K562 (cell line): ENCODE data around the gene AKAP13. TPM values are rescaled to one million over a fixed set of nuclear protein-coding genes. Genes with fewer than 3 reads are reported as not detected.

ENCODE experiments used
- ATAC-seq: fragments of 200-7000 bp; cut with Tn5 transposase; 3 replicates; pipeline ENCODE4 v1.9.1; 2020; ENCODE audit warnings: moderate library complexity
- BruUV-seq: library from RNA; stranded (reverse); fragments of 400-500 nt; replicated peaks from 2 replicates; lab custom pipeline; 2021; lab: Mats Ljungman, UMichigan
- CTCF ChIA-PET: fragments of 300-600 bp; formaldehyde crosslinking; extraction: SDS; loops from one replicate; lab custom pipeline; 2021; ENCODE audit warnings: low intra/inter-chr PET ratio; lab: Yijun Ruan, JAX
- POLR2A ChIA-PET: fragments of 300-600, 350-650 bp; sonication (Branson Sonifier 250); formaldehyde crosslinking; extraction: SDS; loops from one replicate; lab custom pipeline; 2021; ENCODE audit warnings: antibody characterized with exemption, inconsistent platforms; lab: Yijun Ruan, JAX
- DNase-seq, 4 experiments: peaks; one replicate each; pipeline versions ENCODE4 v3.0.0 to v3.0.0-alpha.2; 2011 to 2018; ENCODE audit warnings: low spot score in 3 of 4, mixed read lengths in 3 of 4; ENCODE audit errors: extremely low read depth in 1 of 4
- FAIRE-seq: peaks from 2 replicates; lab custom pipeline; 2011; peaks lifted over from hg19 to GRCh38; lab: Jason Lieb, UNC
- H2AFZ ChIP-seq: 2 replicates; pipeline ENCODE4 v1.6.0; 2011; ENCODE audit warnings: low read depth, low read length, control low read depth, inconsistent platforms
- H3K27ac ChIP-seq: fragments of 200-600 bp; 3 replicates; pipeline ENCODE4 v1.8.0; 2011; ENCODE audit warnings: low read depth, mild to moderate bottlenecking, control low read depth, inconsistent platforms, low read length, moderate library complexity, mixed read lengths; ENCODE audit errors: extremely low read depth
- H3K27me3 ChIP-seq, 2 experiments: fragments of 300-600 bp in 1 of 2; 2 replicates in 1 of 2; 3 replicates in 1 of 2; pipeline versions ENCODE4 v1.6.0 to v1.8.0; 2011; ENCODE audit warnings: inconsistent platforms in 2 of 2, low read length in 2 of 2, mild to moderate bottlenecking in 1 of 2, mixed read lengths in 1 of 2, moderate library complexity in 1 of 2; ENCODE audit not compliant: control insufficient read depth in 2 of 2, insufficient read depth in 2 of 2
- H3K36me3 ChIP-seq: fragments of 300-600 bp; 3 replicates; pipeline ENCODE4 v1.8.0; 2011; ENCODE audit warnings: mild to moderate bottlenecking, low read length, inconsistent platforms; ENCODE audit not compliant: control insufficient read depth, insufficient read depth
- H3K4me1 ChIP-seq, 2 experiments: fragments of 200-600 bp in 1 of 2; replicated peaks in 1 of 2; 2 replicates in 1 of 2; 3 replicates in 1 of 2; pipeline versions ENCODE4 v1.5.1 to v1.8.0; 2011; ENCODE audit warnings: inconsistent platforms in 2 of 2, low read length in 2 of 2, mild to moderate bottlenecking in 1 of 2, mixed read lengths in 1 of 2, moderate library complexity in 1 of 2; ENCODE audit not compliant: control insufficient read depth in 2 of 2, insufficient read depth in 2 of 2
- H3K4me2 ChIP-seq: 2 replicates; pipeline ENCODE4 v1.6.1; 2011; ENCODE audit warnings: low read length, control low read depth, inconsistent platforms, mixed read lengths; ENCODE audit not compliant: insufficient read depth
- H3K4me3 ChIP-seq: fragments of 200-600 bp; sonication (generic), shearing (Covaris generic); 2 replicates; pipeline ENCODE4 v1.5.1; 2016; ENCODE audit warnings: control low read depth, inconsistent platforms
- H3K79me2 ChIP-seq: fragments of 200-600 bp; 3 replicates; pipeline ENCODE4 v1.8.0; 2011; ENCODE audit warnings: low read length, inconsistent platforms; ENCODE audit not compliant: control insufficient read depth, insufficient read depth
- H3K9ac ChIP-seq, 2 experiments: 2 replicates each; pipeline versions ENCODE4 v1.6.0 to v1.6.1; 2011; ENCODE audit warnings: low read depth in 2 of 2, low read length in 2 of 2, control low read depth in 1 of 2, inconsistent platforms in 1 of 2, mild to moderate bottlenecking in 1 of 2, mixed read lengths in 1 of 2; ENCODE audit not compliant: insufficient read depth in 1 of 2
- H3K9me1 ChIP-seq: one replicate; pipeline ENCODE4 v1.6.0; 2011; ENCODE audit warnings: inconsistent platforms, mild to moderate bottlenecking, low read length, moderate library complexity; ENCODE audit not compliant: control insufficient read depth, insufficient read depth
- H3K9me3 ChIP-seq: replicated peaks from 2 replicates; pipeline ENCODE4 v1.5.1; 2011; ENCODE audit warnings: low read depth, low read length, inconsistent platforms; ENCODE audit not compliant: control insufficient read depth, insufficient read depth
- H4K20me1 ChIP-seq: replicated peaks from 2 replicates; pipeline ENCODE4 v1.6.1; 2011; ENCODE audit warnings: low read length, inconsistent platforms, mixed read lengths; ENCODE audit not compliant: control insufficient read depth, insufficient read depth
- NCOR1 ChIP-seq: fragments of 450-650 bp; IDR thresholded peaks from 2 replicates; pipeline ENCODE4 v1.6.1; 2016; ENCODE audit warnings: mild to moderate bottlenecking, moderate library complexity
- RUNX1 ChIP-seq: sonication (generic); IDR thresholded peaks from 2 replicates; pipeline ENCODE4 v1.6.1; 2016; ENCODE audit warnings: antibody characterized with exemption, low read depth
- TAF15 ChIP-seq: fragments of 200-400 bp; formaldehyde crosslinking; IDR thresholded peaks from 2 replicates; pipeline ENCODE4 v1.6.1; 2017; ENCODE audit warnings: mild to moderate bottlenecking, low read depth, low read length, moderate library complexity
- XRCC4 ChIP-seq: IDR thresholded peaks from one replicate; pipeline ENCODE4 v1.6.1; 2011; ENCODE audit not compliant: insufficient read depth, insufficient read length; ENCODE audit errors: extremely low read depth
- ZBTB1 ChIP-seq: sonication (generic); formaldehyde crosslinking; IDR thresholded peaks from 2 replicates; pipeline ENCODE4 v1.8.1; 2023; ENCODE audit warnings: missing genetic modification reagents, low read depth, mild to moderate bottlenecking, borderline replicate concordance
- ZKSCAN8 ChIP-seq: fragments of 200-800 bp; sonication (Bioruptor generic); IDR thresholded peaks from 2 replicates; pipeline ENCODE4 v1.6.1; 2016; ENCODE audit warnings: missing genetic modification characterization, missing compliant biosample characterization
- ZNF398 ChIP-seq: fragments of 250-450 bp; sonication (Bioruptor Pico); IDR thresholded peaks from 2 replicates; pipeline ENCODE4 v1.8.0; 2021; ENCODE audit warnings: moderate library complexity, mild to moderate bottlenecking, inconsistent platforms
- WGBS: fragments of 100-300 bp; shearing (Covaris generic); methylation state at CpG from one replicate; pipeline ENCODE4 v1.1.6; 2016; ENCODE audit warnings: low coverage, mixed read lengths; ENCODE audit not compliant: insufficient coverage; ENCODE audit errors: missing lambda C conversion rate; 5-methylcytosine and 5-hydroxymethylcytosine counted together
- in situ Hi-C: fragments of 300-500 bp; cut with MboI; formaldehyde crosslinking; loops from 4 replicates; pipeline ENCODE4 v1.15.0; 2018; ENCODE audit warnings: inconsistent platforms, mixed read lengths
- intact Hi-C: fragments of 100-400 bp; cut with micrococcal nuclease; formaldehyde crosslinking; loops from 2 replicates; pipeline ENCODE4 v1.14.2; 2022
- polyA plus RNA-seq, 8 experiments: library from polyadenylated mRNA; depleted of rRNA in 4 of 8; stranded (reverse) in 5 of 8; unstranded in 3 of 8; fragments of >200 nt; fragmentation: Nextera tagmentation in 2 of 8; fragmentation: Illumina TruSeq in 1 of 8; extraction: Ambion mirVana in 2 of 8; extraction: Trizol in 1 of 8; gene quantifications; 2 replicates each; pipeline versions ENCODE4 v1.2.1 to v1.2.3, GENCODE V29; 2011 to 2014; ENCODE audit warnings: inconsistent platforms in 1 of 8, missing spikeins in 1 of 8
- total RNA-seq, 7 experiments: library from RNA; depleted of rRNA in 6 of 7; stranded (reverse); fragments of >200 nt in 6 of 7; fragmentation: Illumina TruSeq in 2 of 7; extraction: Trizol in 2 of 7; gene quantifications; 2 replicates each; pipeline versions ENCODE4 v1.2.1 to v1.2.3, GENCODE V29; 2011 to 2021; ENCODE audit warnings: low replicate concordance in 1 of 7

AKAP13 gene
- total and polyA plus RNA-seq, 9 of the 15 experiments (the other 6 are each of a cell fraction or from before 2014, with no cell fraction given): 0.03 to 1.7 (median 0.42) TPM

DNA sequence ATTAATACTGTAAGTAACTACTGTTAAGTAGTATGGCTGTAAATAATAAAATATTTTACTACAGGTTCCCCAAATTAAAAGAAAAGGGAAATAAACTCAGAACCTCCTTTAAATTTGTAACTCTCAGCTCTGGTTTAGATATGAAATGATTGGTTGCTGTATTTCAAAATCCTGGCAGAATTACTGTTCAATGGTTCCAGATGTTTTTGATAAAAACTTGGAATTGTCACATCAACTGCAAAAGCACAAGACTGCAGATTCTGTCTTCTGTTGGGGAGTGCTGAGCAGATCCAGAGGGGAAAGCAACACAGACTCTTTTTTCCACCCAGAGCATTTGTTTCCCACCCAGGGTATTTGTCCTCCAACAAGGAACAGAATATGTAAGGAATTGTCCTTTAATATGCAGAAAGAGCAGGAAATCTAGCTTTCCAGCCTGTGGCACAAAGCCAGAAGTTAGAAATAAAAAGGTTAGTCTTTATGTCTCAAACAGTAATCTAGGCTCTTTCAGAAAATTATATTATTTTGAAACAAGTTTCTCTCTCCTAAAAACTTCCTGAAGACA lies 236.2 kb downstream of the AKAP13 start:
- ATAC-seq (no peak), FAIRE-seq (no peak), DNase-seq (no peak)
- Histone ChIP-seq H3K4me3 (no peak overlapping the region), H3K4me1 (no peaks in the 10 kb centered on the region), H3K79me2 (no peaks in the 10 kb centered on the region), H4K20me1 (no peaks in the 10 kb centered on the region), H3K36me3 (no peaks in the 10 kb centered on the region), H3K9ac (no peak overlapping the region), H3K9me3 (no peaks in the 10 kb centered on the region), H3K4me2 (no peak overlapping the region), H3K27me3 (no peaks in the 10 kb centered on the region; a peak in 1 of 5 replicates), H3K27ac (no peak overlapping the region), H3K9me1 (no peaks in the 10 kb centered on the region), H2AFZ (no peak overlapping the region)
- intact Hi-C loops: no loop called here
- in situ Hi-C loops: no loop called here
- TF ChIP-seq TAF15: no peak
- POLR2A ChIA-PET: no interaction called here
- BruUV-seq: no TSS peak
- CTCF ChIA-PET: no interaction called here

- Histone ChIP-seq H3K4me3 (no peak overlapping the region), H3K9me3 (no peaks in the 10 kb centered on the region), H3K4me1 (no peaks in the 10 kb centered on the region), H3K9me1 (no peaks in the 10 kb centered on the region), H2AFZ (no peak overlapping the region), H3K9ac (no peak overlapping the region), H3K36me3 (no peaks in the 10 kb centered on the region), H3K4me2 (no peak overlapping the region), H4K20me1 (no peaks in the 10 kb centered on the region), H3K79me2 (no peaks in the 10 kb centered on the region), H3K27me3 (no peaks in the 10 kb centered on the region; a peak in 1 of 5 replicates), H3K27ac (no peak overlapping the region)
- no peak for TF ChIP-seq RUNX1
- no peak for TF ChIP-seq NCOR1
- TF ChIP-seq XRCC4: no peak
- TF ChIP-seq ZKSCAN8: no peak
- no peak for TF ChIP-seq ZNF398 (CRISPR knock-in tag)
- TF ChIP-seq ZBTB1 (CRISPR knock-in tag): no peak
- BruUV-seq: no TSS peak
- DNase-seq (no peak), ATAC-seq (no peak), FAIRE-seq (no peak)
- ChIA-PET POLR2A (interaction anchor here (0.6 kb wide), 1 partner anchor 157 kb away, joined by 3 read pairs; no protein-coding TSS in a partner anchor), CTCF (no interaction called here)
- in situ Hi-C loops (no loop called here), intact Hi-C loops (no loop called here)
- WGBS: 0% methylated on average over 1 of the region's 1 CpG
Observed at GRCh38 chr15:85618228-85618505, 237.8 kb downstream of the AKAP13 start.
